HFF-Myc (cell line): Measurements from ENCODE around the gene KCNK18.
A peak's percentile ranks its signal among the peaks of the same experiment; 100 is the strongest.
"Not testable (repeated sequence)": the region's sequence is repeated elsewhere in the genome, so short reads cannot be mapped to it uniquely, and the experiment has no call there.

ENCODE experiments used
- DNase-seq: peaks from one replicate; pipeline ENCODE4 v3.0.0-alpha.2; 2011; ENCODE audit warnings: low read depth; ENCODE audit errors: extremely low read depth
- H3K4me3 ChIP-seq: replicated peaks from 2 replicates; pipeline ENCODE4 v1.5.1; 2011; ENCODE audit warnings: low read depth, mild to moderate bottlenecking, control low read depth, low read length
- CTCF ChIP-seq: IDR thresholded peaks from 2 replicates; pipeline ENCODE4 v1.5.1; 2012; ENCODE audit warnings: mild to moderate bottlenecking, low read depth, low read length, control low read depth; ENCODE audit errors: missing control alignments

The KCNK18 gene

GRCh38 chr10:117174439-117175214 is 22.7 kb upstream of the KCNK18 start:
- peak; percentile 62 for DNase-seq
- peak; percentile 88 for TF ChIP-seq CTCF
- peak overlapping the region; percentile 43 for H3K4me3 ChIP-seq

- TF ChIP-seq CTCF = no peak
- no peak for DNase-seq
- peak overlapping the region; percentile 43 for H3K4me3 ChIP-seq
Observed at GRCh38 chr10:117175215-117175900, 21.9 kb upstream of the KCNK18 start.

GRCh38 chr10:117175901-117176534 is 21.3 kb upstream of the KCNK18 start:
- peak; percentile 60 for DNase-seq

GRCh38 chr10:117178190-117178589 is 19.1 kb upstream of the KCNK18 start:
- no peak for DNase-seq
- no peak for TF ChIP-seq CTCF
- H3K4me3 ChIP-seq = no peak overlapping the region

More at GRCh38 chr10:117175901-117176534, 21.3 kb upstream of the KCNK18 start:
- peak; percentile 84 for TF ChIP-seq CTCF
- peak overlapping the region; percentile 43; the same call in 1 of the 2 replicates for H3K4me3 ChIP-seq

GRCh38 chr10:117184296-117184695 is 13.0 kb upstream of the KCNK18 start:
- no peak for DNase-seq
- TF ChIP-seq CTCF = no peak
- H3K4me3 ChIP-seq = no peak overlapping the region

- no peak for DNase-seq
- TF ChIP-seq CTCF = no peak
- no peak overlapping the region for H3K4me3 ChIP-seq
Observed at GRCh38 chr10:117184821-117185220, 12.5 kb upstream of the KCNK18 start.

GRCh38 chr10:117185817-117186216 is 11.5 kb upstream of the KCNK18 start:
- not testable (repeated sequence) for DNase-seq

More at GRCh38 chr10:117185817-117186216, 11.5 kb upstream of the KCNK18 start:
- H3K4me3 ChIP-seq = not testable (repeated sequence)
